PC-9 (cell line): ENCODE measurements around the gene DHODH.

Experiments
- EZH2 ChIP-seq: fragments of 200-600 bp; sonication (generic); IDR thresholded peaks from 2 replicates; pipeline ENCODE4 v1.8.0; 2017; ENCODE audit warnings: antibody characterized with exemption, low read depth
- TF ChIP-seq, protein P1 (sequence below): fragments of 200-600 bp; sonication (generic); conservative IDR thresholded peaks from 2 replicates; pipeline ENCODE4 v1.6.1; 2017; ENCODE audit warnings: mixed run types, antibody characterized with exemption, mild to moderate bottlenecking, moderate library complexity

DNA sequence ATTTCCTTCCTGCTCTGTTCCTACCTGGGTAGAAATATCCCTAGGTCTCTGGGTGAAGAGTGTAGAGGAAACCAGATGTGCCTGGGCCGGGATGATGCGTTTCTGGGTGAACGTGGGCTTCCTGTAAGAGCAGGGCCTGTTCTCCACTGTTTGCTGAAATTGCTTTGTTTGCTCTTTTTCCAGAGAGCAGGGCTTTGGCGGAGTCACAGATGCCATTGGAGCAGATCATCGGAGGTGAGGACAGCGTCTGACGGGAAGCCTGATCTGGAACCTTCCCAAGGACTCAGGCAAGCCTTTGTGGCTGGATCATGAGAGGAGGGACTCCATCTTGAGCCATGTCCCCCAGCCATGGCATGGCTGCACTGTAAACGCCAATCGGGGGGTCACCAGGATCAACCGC, 15.4 kb downstream of the DHODH start:
- TF ChIP-seq EZH2: no peak
- TF ChIP-seq, protein P1, sequence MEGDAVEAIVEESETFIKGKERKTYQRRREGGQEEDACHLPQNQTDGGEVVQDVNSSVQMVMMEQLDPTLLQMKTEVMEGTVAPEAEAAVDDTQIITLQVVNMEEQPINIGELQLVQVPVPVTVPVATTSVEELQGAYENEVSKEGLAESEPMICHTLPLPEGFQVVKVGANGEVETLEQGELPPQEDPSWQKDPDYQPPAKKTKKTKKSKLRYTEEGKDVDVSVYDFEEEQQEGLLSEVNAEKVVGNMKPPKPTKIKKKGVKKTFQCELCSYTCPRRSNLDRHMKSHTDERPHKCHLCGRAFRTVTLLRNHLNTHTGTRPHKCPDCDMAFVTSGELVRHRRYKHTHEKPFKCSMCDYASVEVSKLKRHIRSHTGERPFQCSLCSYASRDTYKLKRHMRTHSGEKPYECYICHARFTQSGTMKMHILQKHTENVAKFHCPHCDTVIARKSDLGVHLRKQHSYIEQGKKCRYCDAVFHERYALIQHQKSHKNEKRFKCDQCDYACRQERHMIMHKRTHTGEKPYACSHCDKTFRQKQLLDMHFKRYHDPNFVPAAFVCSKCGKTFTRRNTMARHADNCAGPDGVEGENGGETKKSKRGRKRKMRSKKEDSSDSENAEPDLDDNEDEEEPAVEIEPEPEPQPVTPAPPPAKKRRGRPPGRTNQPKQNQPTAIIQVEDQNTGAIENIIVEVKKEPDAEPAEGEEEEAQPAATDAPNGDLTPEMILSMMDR: no peak
